Fibroblast of lung (primary cell): ENCODE results near the gene HDAC4.

Experiments used
- CTCF ChIP-seq, 2 donors: IDR thresholded peaks in 1 of 2; conservative IDR thresholded peaks in 1 of 2; 1 replicate in 1 of 2; 2 replicates in 1 of 2; pipeline ENCODE4 v1.5.1; 2011 to 2012; ENCODE audit warnings: low read length in 2 of 2, control low read depth in 1 of 2, inconsistent platforms in 1 of 2, low read depth in 1 of 2, mild to moderate bottlenecking in 1 of 2
- EZH2 ChIP-seq: IDR thresholded peaks from 2 replicates; pipeline ENCODE4 v1.5.1; 2012; ENCODE audit warnings: low read length, control low read depth, mild to moderate bottlenecking; ENCODE audit errors: missing control alignments

GRCh38 chr2:239029958-239030357 lies 370.9 kb downstream of the HDAC4 start:
- TF ChIP-seq CTCF (conservative IDR thresholded peaks at IDR 0.05 in 1 of 2, IDR thresholded peaks at IDR 0.05 in 1 of 2; ENCODE audit: low read depth in 1 of 2, low read length in 2 of 2), result no peak
- no peak for TF ChIP-seq EZH2
